ENCODE measurements around the gene FBXO11.
"Not testable (repeated sequence)": the region's sequence is repeated elsewhere in the genome, so short reads cannot be mapped to it uniquely, and the experiment has no call there.

Gene FBXO11

GRCh38 chr2:47906157-47907038 lies at the start of gene FBXO11:
FBXO11 (minus strand) TSS chr2:47906498; CDS start chr2:47905720, 778 bp downstream.
- DNase-seq (ENCODE audit: low read depth in 2 of 2): peak; percentile 100

- no peak for DNase-seq (ENCODE audit: low read depth in 2 of 2)
These were observed 44.3 kb upstream of the FBXO11 start for GRCh38 chr2:47950340-47951301.

DNA sequence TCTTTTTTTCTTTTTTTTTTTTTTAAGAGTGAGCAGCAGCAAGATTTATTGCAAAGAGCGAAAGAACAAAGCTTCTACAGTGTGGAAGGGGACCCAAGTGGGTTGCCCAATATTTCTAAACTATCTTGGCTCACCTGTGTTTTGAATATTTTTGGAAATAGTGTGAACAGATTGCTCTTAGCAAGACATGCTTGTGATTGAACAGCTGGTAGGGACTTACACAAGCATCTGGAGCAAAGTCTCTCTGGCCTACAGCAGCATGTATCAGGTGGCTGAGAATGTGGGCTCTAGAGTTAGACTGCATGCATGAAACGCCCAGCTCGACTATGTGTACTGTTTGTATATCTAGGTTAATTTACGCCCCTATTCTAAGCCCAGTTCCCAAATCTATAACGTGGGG lies 40.3 kb upstream of the FBXO11 start:
- no peak for DNase-seq (ENCODE audit: low read depth in 2 of 2)

DNA sequence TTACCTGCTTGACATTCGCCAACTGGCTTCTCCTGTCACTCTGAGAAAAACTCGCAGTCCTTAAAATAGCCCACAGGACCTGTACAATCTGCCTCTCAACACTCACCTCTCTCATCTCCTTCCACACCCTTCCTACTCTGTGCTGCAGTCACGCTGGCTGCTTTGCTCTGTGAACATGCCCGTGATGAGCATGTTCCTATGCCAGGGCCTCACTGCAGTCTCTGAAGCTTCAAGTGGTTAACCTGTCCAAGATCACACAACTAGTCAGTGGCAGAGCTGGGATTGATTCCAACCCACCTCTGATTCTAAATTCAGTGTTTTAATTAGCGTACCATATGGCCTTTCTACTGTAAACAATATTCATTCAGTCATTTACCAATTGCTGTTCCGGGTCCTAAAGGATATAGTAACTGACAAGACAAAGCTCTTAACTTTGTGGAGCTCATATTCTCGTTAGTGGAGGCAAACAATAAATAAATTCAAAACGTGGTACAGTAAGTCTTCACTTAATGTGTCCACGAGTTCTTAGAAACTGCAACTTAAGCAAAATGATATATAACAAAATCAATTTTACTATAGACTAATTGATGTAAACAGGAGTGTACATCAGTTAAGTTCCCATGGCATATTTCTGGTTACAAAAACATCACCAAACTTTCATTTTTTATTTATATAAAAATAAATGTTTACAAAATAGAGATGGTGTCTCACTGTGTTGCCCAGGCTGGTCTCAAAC lies 38.9 kb upstream of the FBXO11 start:
- no peak for DNase-seq (ENCODE audit: low read depth in 2 of 2)

DNA sequence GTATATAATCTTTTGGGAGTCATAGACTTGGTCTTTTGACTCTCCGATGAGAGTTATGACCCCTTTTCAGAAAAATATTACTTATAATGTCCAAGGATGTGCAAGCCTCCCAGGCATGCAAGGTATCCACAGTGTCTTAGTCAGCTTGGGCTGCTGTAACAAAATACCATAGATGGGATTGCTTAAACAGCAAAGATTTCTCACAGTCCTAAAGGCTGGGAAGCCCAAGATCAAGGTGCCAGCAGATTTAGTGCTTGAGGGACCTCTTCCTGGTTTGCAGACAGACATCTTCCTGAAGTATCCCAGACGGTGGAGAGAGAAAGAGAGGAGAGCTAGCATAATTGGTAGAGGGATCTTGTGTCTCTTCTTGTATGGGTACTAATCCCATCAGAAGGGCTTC lies 35.6 kb upstream of the FBXO11 start:
- DNase-seq (ENCODE audit: low read depth in 2 of 2): no peak

GRCh38 chr2:47937677-47938076 lies 31.4 kb upstream of the FBXO11 start:
- DNase-seq (ENCODE audit: low read depth in 2 of 2): no peak

GRCh38 chr2:47935071-47935470 lies 28.8 kb upstream of the FBXO11 start:
- DNase-seq (ENCODE audit: low read depth in 2 of 2): no peak

- no peak for DNase-seq (ENCODE audit: low read depth in 2 of 2)
These were observed 11.7 kb upstream of the FBXO11 start for GRCh38 chr2:47918043-47918442.

- no peak for DNase-seq (ENCODE audit: low read depth in 2 of 2)
These were observed 11.1 kb upstream of the FBXO11 start for GRCh38 chr2:47917276-47917961.

- DNase-seq (ENCODE audit: low read depth in 2 of 2): no peak
These were observed 10.1 kb upstream of the FBXO11 start for GRCh38 chr2:47916412-47916811.

- DNase-seq (ENCODE audit: low read depth in 2 of 2): not testable (repeated sequence)
These were observed 4.4 kb upstream of the FBXO11 start for GRCh38 chr2:47910662-47911061.

DNA sequence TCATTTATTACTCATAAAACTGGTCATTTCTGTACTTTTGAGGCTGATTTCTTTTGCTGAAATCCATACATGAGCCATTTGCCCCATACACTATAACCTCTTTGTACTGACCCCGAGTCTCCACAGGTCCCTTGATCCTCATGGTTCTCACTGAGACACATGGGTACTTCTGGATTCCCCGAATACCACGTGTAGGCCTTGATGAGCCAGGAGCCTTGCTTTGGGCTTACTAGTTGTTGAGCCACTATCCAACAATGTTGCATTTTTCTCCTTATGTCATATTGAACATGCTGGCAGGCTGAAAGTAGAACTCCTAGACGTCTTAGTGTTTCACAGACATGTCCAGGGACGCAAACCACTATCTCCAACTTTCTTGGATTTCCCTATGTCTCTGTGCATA lies 2.4 kb upstream of the FBXO11 start:
- DNase-seq (ENCODE audit: low read depth in 2 of 2): no peak

DNA sequence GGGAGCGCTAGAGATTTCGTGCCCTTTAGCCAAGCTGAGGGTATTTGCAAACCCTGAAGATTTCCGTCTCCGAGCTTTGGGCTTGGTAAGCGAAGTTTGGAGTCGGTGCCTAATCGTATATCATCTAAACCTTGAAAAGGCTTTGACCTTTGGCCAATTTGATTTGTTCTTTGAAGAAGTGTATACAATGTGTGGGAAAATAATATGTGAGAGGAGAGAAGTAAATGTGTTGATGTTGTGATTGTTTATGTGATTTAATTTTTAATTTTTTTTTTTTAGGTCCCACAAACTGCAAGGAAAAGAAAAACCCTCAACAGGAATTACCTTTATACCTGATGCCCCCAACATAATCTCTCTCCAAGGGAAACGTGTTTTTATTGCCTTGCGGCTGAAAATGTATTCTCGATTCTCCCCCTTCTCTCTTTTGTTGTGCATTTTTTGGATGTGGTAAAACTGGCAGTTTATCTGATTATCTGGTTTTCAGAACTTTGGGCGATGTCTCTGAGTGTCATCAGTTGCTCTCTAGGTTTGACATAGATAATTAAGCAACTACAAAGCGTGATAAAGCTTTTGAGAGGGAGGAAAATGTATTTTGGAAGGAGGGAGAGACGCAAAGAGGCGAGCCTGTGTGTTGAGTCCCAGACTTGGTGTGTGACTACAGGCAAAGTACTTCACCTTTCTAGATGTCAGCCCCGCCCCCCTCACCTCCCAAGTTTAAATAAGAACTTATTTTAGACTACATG lies 912 bp upstream of the FBXO11 start:
- DNase-seq (ENCODE audit: low read depth in 2 of 2): no peak

GRCh38 chr2:47905386-47906156 lies 727 bp downstream of the FBXO11 start:
- DNase-seq (ENCODE audit: low read depth in 2 of 2): no peak

DNA sequence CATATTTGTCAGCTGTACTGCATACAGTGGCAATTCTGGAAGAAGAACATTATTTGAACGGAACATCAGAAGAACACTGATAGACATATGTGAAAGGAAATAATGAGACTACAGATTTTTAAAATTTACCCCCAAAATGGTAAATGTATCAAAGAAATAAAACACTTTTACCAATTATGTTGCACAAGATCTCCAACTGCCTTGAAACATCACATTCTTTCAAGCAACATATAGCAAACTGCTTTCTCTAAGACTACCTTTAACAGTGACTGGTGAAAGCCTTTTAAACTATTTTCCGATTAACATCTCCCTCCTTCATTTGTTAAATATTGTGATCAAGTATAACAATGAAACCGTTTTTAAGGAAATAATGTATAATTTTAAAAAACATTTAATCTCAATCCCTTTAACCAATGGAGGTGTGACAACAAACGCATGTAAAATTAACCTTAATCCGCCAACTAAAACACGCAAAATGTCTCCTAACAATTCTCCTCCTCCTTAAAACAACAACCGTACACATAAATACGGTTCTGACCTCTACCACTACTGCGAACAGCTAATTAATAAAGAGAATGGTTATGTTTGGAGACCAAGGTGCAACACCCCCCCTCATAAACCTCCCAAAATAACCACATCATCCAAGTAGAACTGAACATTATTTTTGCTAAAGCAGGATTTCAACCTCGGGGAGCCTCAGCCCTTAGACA lies 2.4 kb downstream of the FBXO11 start:
- DNase-seq (ENCODE audit: low read depth in 2 of 2): no peak

GRCh38 chr2:47901892-47902291 lies 4.4 kb downstream of the FBXO11 start:
- not testable (repeated sequence) for DNase-seq (ENCODE audit: low read depth in 2 of 2)

DNA sequence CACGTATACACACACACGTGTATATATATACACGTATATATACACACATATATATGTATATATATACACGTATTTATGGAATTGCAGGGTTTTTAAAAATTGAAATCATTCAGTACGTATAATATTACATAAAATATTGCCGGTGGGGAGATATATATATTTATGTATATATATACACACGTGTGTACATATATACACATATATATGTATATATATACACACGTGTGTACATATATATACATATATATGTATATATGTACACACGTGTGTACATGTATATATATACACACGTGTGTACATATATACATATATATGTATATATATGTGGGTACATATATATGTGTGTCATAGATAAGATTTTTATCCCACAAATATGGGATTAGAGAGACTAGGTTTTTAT lies 5.4 kb downstream of the FBXO11 start:
- no peak for DNase-seq (ENCODE audit: low read depth in 2 of 2)

GRCh38 chr2:47899915-47900816 lies 6.1 kb downstream of the FBXO11 start:
- no peak for DNase-seq (ENCODE audit: low read depth in 2 of 2)

All from fibroblast of skin of left biceps (primary cell).